WTC11 (cell line): ENCODE results near the gene ASIC1.

Experiments used
- E2F4 ChIP-seq: sonication (generic); formaldehyde crosslinking; IDR thresholded peaks from 2 replicates; pipeline ENCODE4 v1.8.1; 2022; ENCODE audit warnings: low read depth, mild to moderate bottlenecking, moderate library complexity, missing genetic modification reagents, borderline replicate concordance
- ELF4 ChIP-seq: sonication (generic); formaldehyde crosslinking; IDR thresholded peaks from 2 replicates; pipeline ENCODE4 v1.8.1; 2022; ENCODE audit warnings: low read depth, mild to moderate bottlenecking, moderate library complexity, missing genetic modification reagents
- FOXP4 ChIP-seq: sonication (generic); formaldehyde crosslinking; IDR thresholded peaks from 2 replicates; pipeline ENCODE4 v1.8.0; 2022; ENCODE audit warnings: mild to moderate bottlenecking, missing genetic modification reagents
- JAZF1 ChIP-seq: fragments of 250-450 bp; sonication (Bioruptor Pico); IDR thresholded peaks from 2 replicates; pipeline ENCODE4 v1.9.0; 2021; ENCODE audit warnings: moderate library complexity, mild to moderate bottlenecking, inconsistent platforms
- JUN ChIP-seq: sonication (generic); formaldehyde crosslinking; IDR thresholded peaks from 2 replicates; pipeline ENCODE4 v1.8.0; 2023; ENCODE audit warnings: mild to moderate bottlenecking, missing genetic modification reagents
- TF ChIP-seq, protein P1 (sequence below): fragments of 200-600 bp; IDR thresholded peaks from 2 replicates; pipeline ENCODE4 v1.8.0; 2022; ENCODE audit warnings: antibody characterized with exemption

DNA sequence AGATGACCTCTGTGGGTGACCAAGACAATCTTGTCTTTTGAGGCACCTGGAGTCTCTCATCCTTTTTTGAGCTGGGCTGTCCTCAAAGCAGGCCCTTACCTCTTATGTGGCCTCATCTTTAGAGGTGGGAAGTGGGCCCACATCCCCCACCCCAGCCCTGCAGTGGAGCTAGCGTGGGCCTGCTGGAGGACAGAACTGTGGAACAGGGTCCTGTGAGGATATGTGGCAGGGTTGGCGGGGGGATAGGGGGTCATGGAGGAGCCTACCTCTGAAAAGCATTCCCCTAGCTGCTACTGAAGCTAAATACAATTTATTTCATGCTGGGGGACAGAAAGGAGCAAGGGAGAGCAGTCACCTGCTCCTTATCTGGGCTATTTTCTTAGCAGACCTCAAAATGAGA, 46.0 kb downstream of the ASIC1 start:
- TF ChIP-seq, protein P1, sequence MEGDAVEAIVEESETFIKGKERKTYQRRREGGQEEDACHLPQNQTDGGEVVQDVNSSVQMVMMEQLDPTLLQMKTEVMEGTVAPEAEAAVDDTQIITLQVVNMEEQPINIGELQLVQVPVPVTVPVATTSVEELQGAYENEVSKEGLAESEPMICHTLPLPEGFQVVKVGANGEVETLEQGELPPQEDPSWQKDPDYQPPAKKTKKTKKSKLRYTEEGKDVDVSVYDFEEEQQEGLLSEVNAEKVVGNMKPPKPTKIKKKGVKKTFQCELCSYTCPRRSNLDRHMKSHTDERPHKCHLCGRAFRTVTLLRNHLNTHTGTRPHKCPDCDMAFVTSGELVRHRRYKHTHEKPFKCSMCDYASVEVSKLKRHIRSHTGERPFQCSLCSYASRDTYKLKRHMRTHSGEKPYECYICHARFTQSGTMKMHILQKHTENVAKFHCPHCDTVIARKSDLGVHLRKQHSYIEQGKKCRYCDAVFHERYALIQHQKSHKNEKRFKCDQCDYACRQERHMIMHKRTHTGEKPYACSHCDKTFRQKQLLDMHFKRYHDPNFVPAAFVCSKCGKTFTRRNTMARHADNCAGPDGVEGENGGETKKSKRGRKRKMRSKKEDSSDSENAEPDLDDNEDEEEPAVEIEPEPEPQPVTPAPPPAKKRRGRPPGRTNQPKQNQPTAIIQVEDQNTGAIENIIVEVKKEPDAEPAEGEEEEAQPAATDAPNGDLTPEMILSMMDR = no peak
- TF ChIP-seq JAZF1 (CRISPR knock-in tag) (no peak), FOXP4 (CRISPR knock-in tag) (no peak), ELF4 (CRISPR knock-in tag) (no peak), E2F4 (CRISPR knock-in tag) (no peak), JUN (CRISPR knock-in tag) (no peak)
